Measurements from ENCODE around the gene CDH4.

Gene CDH4

DNA sequence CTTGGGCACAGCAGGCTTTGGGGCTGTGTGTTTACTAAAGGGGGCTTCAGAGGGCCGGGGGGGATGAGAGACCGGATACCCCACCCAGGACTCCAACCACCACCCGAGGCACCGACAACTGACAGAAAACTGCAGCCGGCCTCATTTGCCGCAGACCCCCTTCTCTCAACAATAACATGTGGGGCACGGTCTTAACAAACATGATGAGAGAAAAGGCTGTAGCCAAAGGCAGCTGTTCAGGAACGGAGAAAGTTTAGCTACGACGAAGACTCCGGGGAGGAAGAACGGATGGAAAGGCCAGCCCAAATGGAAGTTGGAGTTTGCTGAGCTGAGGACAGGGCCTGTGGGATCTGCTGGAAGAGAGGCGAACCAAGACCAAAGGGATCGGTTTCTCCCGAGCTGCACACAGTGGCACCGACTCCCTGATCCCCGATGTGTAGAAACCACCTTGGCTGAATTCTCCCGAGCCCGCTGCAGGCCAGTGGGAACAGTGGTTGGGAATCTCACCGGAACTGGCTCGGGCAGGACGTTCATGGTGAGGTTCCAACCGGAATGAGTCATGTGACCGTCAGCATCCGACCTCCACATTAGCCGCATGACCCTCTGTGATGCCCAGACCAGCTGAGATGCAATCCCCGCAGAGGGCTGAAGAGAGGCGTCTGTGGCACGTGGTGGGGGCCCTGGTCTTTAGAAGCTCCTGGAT is 454.3 kb downstream of the CDH4 start:
- TF ChIP-seq, protein P1, sequence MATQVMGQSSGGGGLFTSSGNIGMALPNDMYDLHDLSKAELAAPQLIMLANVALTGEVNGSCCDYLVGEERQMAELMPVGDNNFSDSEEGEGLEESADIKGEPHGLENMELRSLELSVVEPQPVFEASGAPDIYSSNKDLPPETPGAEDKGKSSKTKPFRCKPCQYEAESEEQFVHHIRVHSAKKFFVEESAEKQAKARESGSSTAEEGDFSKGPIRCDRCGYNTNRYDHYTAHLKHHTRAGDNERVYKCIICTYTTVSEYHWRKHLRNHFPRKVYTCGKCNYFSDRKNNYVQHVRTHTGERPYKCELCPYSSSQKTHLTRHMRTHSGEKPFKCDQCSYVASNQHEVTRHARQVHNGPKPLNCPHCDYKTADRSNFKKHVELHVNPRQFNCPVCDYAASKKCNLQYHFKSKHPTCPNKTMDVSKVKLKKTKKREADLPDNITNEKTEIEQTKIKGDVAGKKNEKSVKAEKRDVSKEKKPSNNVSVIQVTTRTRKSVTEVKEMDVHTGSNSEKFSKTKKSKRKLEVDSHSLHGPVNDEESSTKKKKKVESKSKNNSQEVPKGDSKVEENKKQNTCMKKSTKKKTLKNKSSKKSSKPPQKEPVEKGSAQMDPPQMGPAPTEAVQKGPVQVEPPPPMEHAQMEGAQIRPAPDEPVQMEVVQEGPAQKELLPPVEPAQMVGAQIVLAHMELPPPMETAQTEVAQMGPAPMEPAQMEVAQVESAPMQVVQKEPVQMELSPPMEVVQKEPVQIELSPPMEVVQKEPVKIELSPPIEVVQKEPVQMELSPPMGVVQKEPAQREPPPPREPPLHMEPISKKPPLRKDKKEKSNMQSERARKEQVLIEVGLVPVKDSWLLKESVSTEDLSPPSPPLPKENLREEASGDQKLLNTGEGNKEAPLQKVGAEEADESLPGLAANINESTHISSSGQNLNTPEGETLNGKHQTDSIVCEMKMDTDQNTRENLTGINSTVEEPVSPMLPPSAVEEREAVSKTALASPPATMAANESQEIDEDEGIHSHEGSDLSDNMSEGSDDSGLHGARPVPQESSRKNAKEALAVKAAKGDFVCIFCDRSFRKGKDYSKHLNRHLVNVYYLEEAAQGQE (IDR thresholded peaks at IDR 0.05; ENCODE audit: low read depth) = no peak
- TF ChIP-seq TEAD4 (IDR thresholded peaks at IDR 0.05) = no peak
- no peak for TF ChIP-seq EGR1 (IDR thresholded peaks at IDR 0.05)
- TF ChIP-seq NFIC (IDR thresholded peaks at IDR 0.05) = no peak
- no peak for TF ChIP-seq FOXM1 (IDR thresholded peaks at IDR 0.05; ENCODE audit: borderline replicate concordance, low read depth)
- TF ChIP-seq TCF12 (IDR thresholded peaks at IDR 0.05; ENCODE audit: low read depth) = no peak
- no peak for TF ChIP-seq RAD21 (IDR thresholded peaks at IDR 0.05; ENCODE audit: low read depth)
- TF ChIP-seq, protein P2, sequence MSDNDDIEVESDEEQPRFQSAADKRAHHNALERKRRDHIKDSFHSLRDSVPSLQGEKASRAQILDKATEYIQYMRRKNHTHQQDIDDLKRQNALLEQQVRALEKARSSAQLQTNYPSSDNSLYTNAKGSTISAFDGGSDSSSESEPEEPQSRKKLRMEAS (IDR thresholded peaks at IDR 0.05) = no peak
- TF ChIP-seq YY1 (IDR thresholded peaks at IDR 0.05; ENCODE audit: low read depth) = no peak
- no peak for TF ChIP-seq CEBPB (IDR thresholded peaks at IDR 0.05)
- no peak for TF ChIP-seq EP300 (IDR thresholded peaks at IDR 0.05; ENCODE audit: borderline replicate concordance)
- TF ChIP-seq, protein P3, sequence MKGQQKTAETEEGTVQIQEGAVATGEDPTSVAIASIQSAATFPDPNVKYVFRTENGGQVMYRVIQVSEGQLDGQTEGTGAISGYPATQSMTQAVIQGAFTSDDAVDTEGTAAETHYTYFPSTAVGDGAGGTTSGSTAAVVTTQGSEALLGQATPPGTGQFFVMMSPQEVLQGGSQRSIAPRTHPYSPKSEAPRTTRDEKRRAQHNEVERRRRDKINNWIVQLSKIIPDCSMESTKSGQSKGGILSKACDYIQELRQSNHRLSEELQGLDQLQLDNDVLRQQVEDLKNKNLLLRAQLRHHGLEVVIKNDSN (IDR thresholded peaks at IDR 0.05) = no peak
- TF ChIP-seq ZBTB7A (IDR thresholded peaks at IDR 0.05; ENCODE audit: low read depth) = no peak
- no peak for TF ChIP-seq TAF1 (IDR thresholded peaks at IDR 0.05; ENCODE audit: low read depth)
- no peak for TF ChIP-seq CREB1 (IDR thresholded peaks at IDR 0.05; ENCODE audit: low read depth)

DNA sequence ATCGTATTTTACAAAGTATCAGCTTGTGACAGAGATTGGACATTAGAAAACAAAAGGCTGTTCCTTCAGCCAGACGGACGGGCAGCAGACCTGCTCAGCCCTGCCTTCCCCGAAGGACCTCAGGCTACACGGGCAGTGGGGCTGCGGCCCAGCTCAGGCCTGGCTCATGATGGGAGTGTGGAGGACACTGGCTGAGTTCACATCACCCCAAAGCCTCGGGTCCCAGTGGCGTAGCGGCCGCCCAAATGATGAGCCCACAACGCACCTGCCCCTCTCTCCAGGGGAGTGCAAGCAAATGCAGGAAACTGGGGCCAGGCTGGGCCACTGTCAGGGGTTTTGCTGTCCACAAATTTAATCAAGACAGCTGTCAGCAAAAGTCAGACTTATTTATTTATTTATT is 456.8 kb downstream of the CDH4 start:
- TF ChIP-seq TCF12 (IDR thresholded peaks at IDR 0.05; ENCODE audit: low read depth) (no peak), TAF1 (IDR thresholded peaks at IDR 0.05; ENCODE audit: low read depth) (no peak), CEBPB (IDR thresholded peaks at IDR 0.05) (no peak), RAD21 (IDR thresholded peaks at IDR 0.05; ENCODE audit: low read depth) (no peak), TEAD4 (IDR thresholded peaks at IDR 0.05) (no peak), FOXM1 (IDR thresholded peaks at IDR 0.05; ENCODE audit: borderline replicate concordance, low read depth) (no peak), EGR1 (IDR thresholded peaks at IDR 0.05) (no peak), EP300 (IDR thresholded peaks at IDR 0.05; ENCODE audit: borderline replicate concordance) (no peak), CREB1 (IDR thresholded peaks at IDR 0.05; ENCODE audit: low read depth) (no peak), ZBTB7A (IDR thresholded peaks at IDR 0.05; ENCODE audit: low read depth) (no peak), YY1 (IDR thresholded peaks at IDR 0.05; ENCODE audit: low read depth) (no peak)
- TF ChIP-seq, protein P2 (IDR thresholded peaks at IDR 0.05) = no peak
- TF ChIP-seq, protein P3 (IDR thresholded peaks at IDR 0.05) = no peak
- TF ChIP-seq, protein P1 (IDR thresholded peaks at IDR 0.05; ENCODE audit: low read depth) = no peak

DNA sequence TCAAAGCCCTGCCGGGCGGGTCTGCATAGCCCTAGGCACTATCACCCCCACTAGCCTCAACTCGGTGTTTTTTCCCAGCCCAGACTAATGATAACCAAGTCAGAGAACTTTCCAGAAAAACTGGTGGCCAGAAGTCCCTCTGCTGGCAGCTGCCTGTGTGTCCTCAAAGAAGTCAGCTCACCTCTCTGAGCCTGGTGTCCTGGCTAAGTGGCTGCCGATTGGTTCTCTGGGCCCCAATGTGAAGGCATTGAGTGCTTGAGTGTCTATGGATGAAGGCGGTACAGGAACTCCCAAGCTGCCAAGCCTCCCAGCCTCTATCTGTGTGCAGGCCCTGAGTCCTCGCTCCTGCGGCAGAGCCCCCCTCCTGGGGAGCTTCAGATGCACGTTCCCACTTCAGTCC is 458.0 kb downstream of the CDH4 start:
- no peak for TF ChIP-seq ZBTB7A (IDR thresholded peaks at IDR 0.05; ENCODE audit: low read depth)
- no peak for TF ChIP-seq TAF1 (IDR thresholded peaks at IDR 0.05; ENCODE audit: low read depth)
- no peak for TF ChIP-seq EP300 (IDR thresholded peaks at IDR 0.05; ENCODE audit: borderline replicate concordance)
- TF ChIP-seq YY1 (IDR thresholded peaks at IDR 0.05; ENCODE audit: low read depth) = no peak
- TF ChIP-seq RAD21 (IDR thresholded peaks at IDR 0.05; ENCODE audit: low read depth) = no peak
- TF ChIP-seq TCF12 (IDR thresholded peaks at IDR 0.05; ENCODE audit: low read depth) = no peak
- TF ChIP-seq NFIC (IDR thresholded peaks at IDR 0.05) = no peak
- TF ChIP-seq, protein P1 (IDR thresholded peaks at IDR 0.05; ENCODE audit: low read depth) = no peak
- TF ChIP-seq, protein P3 (IDR thresholded peaks at IDR 0.05) = no peak

DNA sequence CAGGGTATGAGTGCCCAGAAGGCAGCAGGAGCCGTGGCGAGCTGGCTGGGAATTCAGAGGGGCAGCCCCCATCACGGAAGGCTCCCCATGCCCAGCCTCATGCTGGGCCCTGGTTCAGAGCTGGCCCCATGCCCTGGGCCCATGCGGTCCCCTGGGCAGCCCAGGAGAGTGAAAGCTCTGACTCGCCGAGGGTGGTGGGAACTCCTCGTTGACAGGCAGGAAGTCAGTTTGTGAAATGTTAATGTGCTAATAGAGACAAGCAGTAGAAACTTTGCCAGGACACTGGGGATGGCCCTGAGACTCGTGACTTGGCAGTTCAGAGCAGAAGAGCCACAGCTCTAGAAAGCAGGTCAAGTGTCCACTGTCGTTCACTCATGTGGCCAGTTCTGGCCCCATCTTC is 460.6 kb downstream of the CDH4 start:
- TF ChIP-seq NFIC (IDR thresholded peaks at IDR 0.05) = no peak

Data from Ishikawa (cell line).